ENCODE measurements around the gene MT1E.
A peak's percentile ranks its signal among the peaks of the same experiment; 100 is the strongest.

Gene MT1E

GRCh38 chr16:56609463-56609921, 16.1 kb upstream of the MT1E start:
- Histone ChIP-seq H3K27me3 (replicated peaks; ENCODE audit: insufficient read depth, low read length) (peaks cover 18% of the 10 kb centered on the region), H3K27ac (ENCODE audit: low read length) (no peak overlapping the region), H3K9me3 (replicated peaks; ENCODE audit: insufficient read depth, low read length) (no peaks in the 10 kb centered on the region), H2AFZ (ENCODE audit: low read length) (no peak overlapping the region), H3K9me2 (replicated peaks; ENCODE audit: insufficient read depth, low read length) (no peaks in the 10 kb centered on the region), H3K79me2 (ENCODE audit: low read length) (no peaks in the 10 kb centered on the region), H3K4me1 (ENCODE audit: low read length) (peaks cover 19% of the 10 kb centered on the region), H3K4me2 (ENCODE audit: low read depth, low read length) (peak overlapping the region; percentile 100), H3K36me3 (replicated peaks; ENCODE audit: insufficient read depth, low read length) (no peaks in the 10 kb centered on the region), H4K20me1 (ENCODE audit: insufficient read depth, low read length) (no peaks in the 10 kb centered on the region), H3K9ac (ENCODE audit: low read length) (no peak overlapping the region), H3F3A (ENCODE audit: insufficient read depth, low read length) (peaks cover 16% of the 10 kb centered on the region), H3K4me3 (ENCODE audit: low read length) (peak overlapping the region; percentile 71)
- DNase-seq, result peak; percentile 86
- TF ChIP-seq EZH2phosphoT487 (IDR thresholded peaks at IDR 0.05; ENCODE audit: low read length), result no peak
- TF ChIP-seq EZH2 (optimal IDR thresholded peaks at IDR 0.05; ENCODE audit: low read depth, low read length), result no peak

GRCh38 chr16:56610017-56610608, 15.5 kb upstream of the MT1E start:
- H3F3A ChIP-seq (ENCODE audit: insufficient read depth, low read length), result peaks cover 16% of the 10 kb centered on the region
- no peak overlapping the region for H3K27ac ChIP-seq (ENCODE audit: low read length)

GRCh38 chr16:56610609-56611111, 14.9 kb upstream of the MT1E start:
- Histone ChIP-seq H3K79me2 (ENCODE audit: low read length) (no peaks in the 10 kb centered on the region), H3K4me1 (ENCODE audit: low read length) (peaks cover 19% of the 10 kb centered on the region), H3K27ac (ENCODE audit: low read length) (no peak overlapping the region), H3K9ac (ENCODE audit: low read length) (no peak overlapping the region), H3K9me3 (replicated peaks; ENCODE audit: insufficient read depth, low read length) (no peaks in the 10 kb centered on the region), H3K4me2 (ENCODE audit: low read depth, low read length) (no peak overlapping the region), H3K27me3 (replicated peaks; ENCODE audit: insufficient read depth, low read length) (peaks cover 16% of the 10 kb centered on the region), H4K20me1 (ENCODE audit: insufficient read depth, low read length) (no peaks in the 10 kb centered on the region), H3F3A (ENCODE audit: insufficient read depth, low read length) (peaks cover 16% of the 10 kb centered on the region), H2AFZ (ENCODE audit: low read length) (no peak overlapping the region), H3K36me3 (replicated peaks; ENCODE audit: insufficient read depth, low read length) (no peaks in the 10 kb centered on the region), H3K4me3 (ENCODE audit: low read length) (no peak overlapping the region), H3K9me2 (replicated peaks; ENCODE audit: insufficient read depth, low read length) (no peaks in the 10 kb centered on the region)
- TF ChIP-seq EZH2 (optimal IDR thresholded peaks at IDR 0.05; ENCODE audit: low read depth, low read length) (no peak), CTCF (IDR thresholded peaks at IDR 0.05; ENCODE audit: low read length) (no peak), EZH2phosphoT487 (IDR thresholded peaks at IDR 0.05; ENCODE audit: low read length) (no peak)
- DNase-seq, result no peak

More at GRCh38 chr16:56610017-56610608, 15.5 kb upstream of the MT1E start:
- H3K27me3 ChIP-seq (replicated peaks; ENCODE audit: insufficient read depth, low read length), result peaks cover 16% of the 10 kb centered on the region
- H3K79me2 ChIP-seq (ENCODE audit: low read length), result no peaks in the 10 kb centered on the region
- H4K20me1 ChIP-seq (ENCODE audit: insufficient read depth, low read length), result no peaks in the 10 kb centered on the region
- H3K4me2 ChIP-seq (ENCODE audit: low read depth, low read length), result peak overlapping the region; percentile 100
- H3K9me3 ChIP-seq (replicated peaks; ENCODE audit: insufficient read depth, low read length), result no peaks in the 10 kb centered on the region
- H2AFZ ChIP-seq (ENCODE audit: low read length), result no peak overlapping the region
- H3K9me2 ChIP-seq (replicated peaks; ENCODE audit: insufficient read depth, low read length), result no peaks in the 10 kb centered on the region
- H3K4me1 ChIP-seq (ENCODE audit: low read length), result peaks cover 19% of the 10 kb centered on the region
- TF ChIP-seq EZH2phosphoT487 (IDR thresholded peaks at IDR 0.05; ENCODE audit: low read length), result no peak
- no peak for TF ChIP-seq EZH2 (optimal IDR thresholded peaks at IDR 0.05; ENCODE audit: low read depth, low read length)
- no peak for TF ChIP-seq CTCF (IDR thresholded peaks at IDR 0.05; ENCODE audit: low read length)
- no peak for DNase-seq
- no peaks in the 10 kb centered on the region for H3K36me3 ChIP-seq (replicated peaks; ENCODE audit: insufficient read depth, low read length)
- H3K4me3 ChIP-seq (ENCODE audit: low read length), result peak overlapping the region; percentile 71; the same call in 1 of the 2 replicates
- no peak overlapping the region for H3K9ac ChIP-seq (ENCODE audit: low read length)

GRCh38 chr16:56611281-56611833, 14.2 kb upstream of the MT1E start:
- Histone ChIP-seq H2AFZ (ENCODE audit: low read length) (no peak overlapping the region), H3K36me3 (replicated peaks; ENCODE audit: insufficient read depth, low read length) (no peaks in the 10 kb centered on the region), H3K4me3 (ENCODE audit: low read length) (no peak overlapping the region), H3K27me3 (replicated peaks; ENCODE audit: insufficient read depth, low read length) (peaks cover 17% of the 10 kb centered on the region), H3K9ac (ENCODE audit: low read length) (no peak overlapping the region), H3K9me2 (replicated peaks; ENCODE audit: insufficient read depth, low read length) (no peaks in the 10 kb centered on the region), H3K4me2 (ENCODE audit: low read depth, low read length) (no peak overlapping the region), H3F3A (ENCODE audit: insufficient read depth, low read length) (peaks cover 16% of the 10 kb centered on the region), H3K9me3 (replicated peaks; ENCODE audit: insufficient read depth, low read length) (no peaks in the 10 kb centered on the region), H4K20me1 (ENCODE audit: insufficient read depth, low read length) (no peaks in the 10 kb centered on the region), H3K4me1 (ENCODE audit: low read length) (peaks cover 19% of the 10 kb centered on the region), H3K27ac (ENCODE audit: low read length) (no peak overlapping the region), H3K79me2 (ENCODE audit: low read length) (no peaks in the 10 kb centered on the region)
- TF ChIP-seq EZH2 (optimal IDR thresholded peaks at IDR 0.05; ENCODE audit: low read depth, low read length) (no peak), CTCF (IDR thresholded peaks at IDR 0.05; ENCODE audit: low read length) (no peak), EZH2phosphoT487 (IDR thresholded peaks at IDR 0.05; ENCODE audit: low read length) (no peak)
- no peak for DNase-seq
